Upper lobe of left lung (tissue), 6 donors: ENCODE measurements around the gene KLHL30. TPM values are rescaled to one million over a fixed set of nuclear protein-coding genes. Genes with fewer than 3 reads are reported as not detected.

Experiments used
- ATAC-seq, 2 donors: fragments of 200-7000 bp; cut with Tn5 transposase; one replicate each; pipeline ENCODE4 v1.9.1; 2022; ENCODE audit warnings: mild to moderate bottlenecking in 2 of 2, moderate library complexity in 2 of 2; ENCODE audit not compliant: low FRiP score in 2 of 2
- DNase-seq, 2 donors: peaks; one replicate each; pipeline ENCODE4 v3.0.0-alpha.2; 2019 to 2020
- H3K27ac ChIP-seq, 4 donors: fragments of 200-600 bp; sonication (generic); one replicate each; pipeline ENCODE4 v1.5.1; 2016 to 2019
- H3K27me3 ChIP-seq, 4 donors: fragments of 200-600 bp; sonication (generic); one replicate each; pipeline ENCODE4 v1.5.1; 2017 to 2019
- H3K36me3 ChIP-seq, 4 donors: fragments of 200-600 bp; sonication (generic); one replicate each; pipeline ENCODE4 v1.5.1; 2016 to 2019
- H3K4me1 ChIP-seq, 4 donors: fragments of 200-600 bp; sonication (generic); one replicate each; pipeline ENCODE4 v1.5.1; 2018 to 2019
- H3K4me3 ChIP-seq, 4 donors: fragments of 200-600 bp; sonication (generic); one replicate each; pipeline ENCODE4 v1.5.1; 2017 to 2019; ENCODE audit warnings: mild to moderate bottlenecking in 2 of 4, moderate library complexity in 1 of 4
- H3K9me3 ChIP-seq, 4 donors: fragments of 200-600 bp; sonication (generic); one replicate each; pipeline ENCODE4 v1.5.1; 2018 to 2019
- CTCF ChIP-seq, 6 experiments: fragments of 450-650 bp in 4 of 6; fragments of 200-600 bp in 2 of 6; sonication (generic) in 2 of 6; IDR thresholded peaks; one replicate each; pipeline ENCODE4 v1.5.1; 2016 to 2019; ENCODE audit warnings: antibody characterized with exemption in 6 of 6
- EP300 ChIP-seq, 4 donors: sonication (generic); formaldehyde crosslinking; IDR thresholded peaks; one replicate each; pipeline ENCODE4 v1.5.1; 2017; ENCODE audit warnings: antibody characterized with exemption in 4 of 4, control low read depth in 2 of 4
- POLR2A ChIP-seq, 4 donors: fragments of 450-650 bp; IDR thresholded peaks; one replicate each; pipeline ENCODE4 v1.5.1; 2016 to 2017; ENCODE audit warnings: antibody characterized with exemption in 4 of 4, mild to moderate bottlenecking in 2 of 4
- POLR2AphosphoS5 ChIP-seq, 2 donors: sonication (generic); formaldehyde crosslinking; IDR thresholded peaks; one replicate each; pipeline ENCODE4 v1.5.1; 2017; ENCODE audit warnings: antibody characterized with exemption in 2 of 2
- WGBS, 2 donors: methylation state at CpG; one replicate each; pipeline ENCODE4 v1.1.5; 2017 to 2018; 5-methylcytosine and 5-hydroxymethylcytosine counted together
- total RNA-seq, 6 donors: library from RNA; depleted of rRNA in 4 of 6; stranded (reverse); fragments of >200 nt in 4 of 6; gene quantifications; one replicate each; pipeline versions ENCODE4 v1.1.0 to v1.2.1, GENCODE V29; 2016 to 2021
- donor health status: DM: no; HTN: no; CAD: no; lungs with moderate emphysema.
- donor health status: DM: no; HTN: yes; CAD: no; lungs with severe emphysema.

The KLHL30 gene
- total RNA-seq, 6 donors from 2014 or later = 0.30 to 1.3 (median 0.97) TPM; not detected in 2

- 90 to 93% methylated on average over 9 of the region's 9 CpGs for WGBS, 2 donors
- no peak overlapping the region for H3K27ac ChIP-seq
These were observed 33.2 kb downstream of the KLHL30 start for GRCh38 chr2:238171575-238172187.

GRCh38 chr2:238172439-238172838 lies 34.0 kb downstream of the KLHL30 start:
- TF ChIP-seq POLR2AphosphoS5 (IDR thresholded peaks at IDR 0.05) (no peak), EP300 (IDR thresholded peaks at IDR 0.05) (no peak), CTCF (IDR thresholded peaks at IDR 0.05) (no peak), POLR2A (IDR thresholded peaks at IDR 0.05) (no peak)
- Histone ChIP-seq H3K27me3 (no peaks in the 10 kb centered on the region), H3K9me3 (no peaks in the 10 kb centered on the region), H3K36me3 (peaks cover 9 to 92% (median 63%) of the 10 kb centered on the region in 4 donors), H3K4me1 (peaks cover 10 to 20% (median 14%) of the 10 kb centered on the region in 4 donors), H3K27ac (no peak overlapping the region), H3K4me3 (no peak overlapping the region)
- DNase-seq (no peak), ATAC-seq (no peak)
- WGBS, 2 donors = 88 to 91% methylated on average over 14 of the region's 14 CpGs

More at GRCh38 chr2:238171575-238172187, 33.2 kb downstream of the KLHL30 start:
- no peak for DNase-seq
- no peak overlapping the region for H3K4me3 ChIP-seq
- H3K9me3 ChIP-seq = no peaks in the 10 kb centered on the region
- H3K27me3 ChIP-seq = no peaks in the 10 kb centered on the region
- no peak for ATAC-seq
- peaks cover 9 to 84% (median 60%) of the 10 kb centered on the region in 4 donors for H3K36me3 ChIP-seq
- H3K4me1 ChIP-seq = peaks cover 10 to 20% (median 14%) of the 10 kb centered on the region in 4 donors
- TF ChIP-seq EP300 (IDR thresholded peaks at IDR 0.05) = no peak
- no peak for TF ChIP-seq POLR2AphosphoS5 (IDR thresholded peaks at IDR 0.05)
- TF ChIP-seq POLR2A (IDR thresholded peaks at IDR 0.05) = no peak
- no peak for TF ChIP-seq CTCF (IDR thresholded peaks at IDR 0.05)

- Histone ChIP-seq H3K4me3 (no peak overlapping the region), H3K36me3 (peaks cover 16 to 95% (median 65%) of the 10 kb centered on the region in 4 donors), H3K27ac (no peak overlapping the region), H3K27me3 (no peaks in the 10 kb centered on the region), H3K4me1 (peaks cover 10 to 20% (median 12%) of the 10 kb centered on the region in 4 donors), H3K9me3 (no peaks in the 10 kb centered on the region)
- 85% methylated on average over 2 of the region's 2 CpGs; no CpG with 5 or more reads in 1 of the 2 donors for WGBS, 2 donors
- TF ChIP-seq POLR2A (IDR thresholded peaks at IDR 0.05) (no peak), EP300 (IDR thresholded peaks at IDR 0.05) (no peak), CTCF (IDR thresholded peaks at IDR 0.05) (no peak), POLR2AphosphoS5 (IDR thresholded peaks at IDR 0.05) (no peak)
- ATAC-seq (no peak), DNase-seq (no peak)
These were observed 35.2 kb downstream of the KLHL30 start for GRCh38 chr2:238173692-238174091.

- no peaks in the 10 kb centered on the region for H3K27me3 ChIP-seq
- H3K9me3 ChIP-seq = no peaks in the 10 kb centered on the region
- H3K36me3 ChIP-seq = peaks cover 20 to 95% (median 69%) of the 10 kb centered on the region in 4 donors
- no peak for TF ChIP-seq POLR2A (IDR thresholded peaks at IDR 0.05)
- no peak for TF ChIP-seq CTCF (IDR thresholded peaks at IDR 0.05)
- no peak for TF ChIP-seq EP300 (IDR thresholded peaks at IDR 0.05)
- no peak for TF ChIP-seq POLR2AphosphoS5 (IDR thresholded peaks at IDR 0.05)
- peaks cover 7 to 15% (median 10%) of the 10 kb centered on the region in 4 donors for H3K4me1 ChIP-seq
- WGBS, 2 donors = 90 to 92% methylated on average over 8 of the region's 8 CpGs
- no peak for ATAC-seq
- H3K4me3 ChIP-seq = no peak overlapping the region
- H3K27ac ChIP-seq = no peak overlapping the region
- DNase-seq = no peak
These were observed 35.8 kb downstream of the KLHL30 start for GRCh38 chr2:238174291-238174690.

- DNase-seq = no peak
- Histone ChIP-seq H3K4me1 (peaks cover 5 to 12% (median 9%) of the 10 kb centered on the region in 4 donors), H3K27ac (no peak overlapping the region), H3K36me3 (peaks cover 24 to 95% (median 71%) of the 10 kb centered on the region in 4 donors), H3K27me3 (no peaks in the 10 kb centered on the region), H3K4me3 (no peak overlapping the region), H3K9me3 (no peaks in the 10 kb centered on the region)
- no peak for TF ChIP-seq POLR2AphosphoS5 (IDR thresholded peaks at IDR 0.05)
- TF ChIP-seq POLR2A (IDR thresholded peaks at IDR 0.05) = no peak
- no peak for TF ChIP-seq CTCF (IDR thresholded peaks at IDR 0.05)
- TF ChIP-seq EP300 (IDR thresholded peaks at IDR 0.05) = no peak
- 74 to 80% methylated on average over 3 of the region's 3 CpGs for WGBS, 2 donors
- no peak for ATAC-seq
These were observed 36.2 kb downstream of the KLHL30 start for GRCh38 chr2:238174701-238175100.
